ENCODE data around the gene PCDH18.
"Not testable (repeated sequence)": the region's sequence is repeated elsewhere in the genome, so short reads cannot be mapped to it uniquely, and the experiment has no call there.

- TF ChIP-seq, protein P1, sequence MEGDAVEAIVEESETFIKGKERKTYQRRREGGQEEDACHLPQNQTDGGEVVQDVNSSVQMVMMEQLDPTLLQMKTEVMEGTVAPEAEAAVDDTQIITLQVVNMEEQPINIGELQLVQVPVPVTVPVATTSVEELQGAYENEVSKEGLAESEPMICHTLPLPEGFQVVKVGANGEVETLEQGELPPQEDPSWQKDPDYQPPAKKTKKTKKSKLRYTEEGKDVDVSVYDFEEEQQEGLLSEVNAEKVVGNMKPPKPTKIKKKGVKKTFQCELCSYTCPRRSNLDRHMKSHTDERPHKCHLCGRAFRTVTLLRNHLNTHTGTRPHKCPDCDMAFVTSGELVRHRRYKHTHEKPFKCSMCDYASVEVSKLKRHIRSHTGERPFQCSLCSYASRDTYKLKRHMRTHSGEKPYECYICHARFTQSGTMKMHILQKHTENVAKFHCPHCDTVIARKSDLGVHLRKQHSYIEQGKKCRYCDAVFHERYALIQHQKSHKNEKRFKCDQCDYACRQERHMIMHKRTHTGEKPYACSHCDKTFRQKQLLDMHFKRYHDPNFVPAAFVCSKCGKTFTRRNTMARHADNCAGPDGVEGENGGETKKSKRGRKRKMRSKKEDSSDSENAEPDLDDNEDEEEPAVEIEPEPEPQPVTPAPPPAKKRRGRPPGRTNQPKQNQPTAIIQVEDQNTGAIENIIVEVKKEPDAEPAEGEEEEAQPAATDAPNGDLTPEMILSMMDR (IDR thresholded peaks at IDR 0.05; ENCODE audit: poor library complexity) = not testable (repeated sequence)
- not testable (repeated sequence) for TF ChIP-seq EZH2 (IDR thresholded peaks at IDR 0.05; ENCODE audit: borderline replicate concordance); EZH2phosphoT487 (IDR thresholded peaks at IDR 0.05; ENCODE audit: low read depth, severe bottlenecking, unreplicated experiment)
These were observed 15.0 kb downstream of the PCDH18 start for GRCh38 chr4:137517323-137517722.
